HEK293 (cell line): Measurements from ENCODE around the gene THBD.

ENCODE experiments used
- CTCF ChIA-PET: fragments of 350-600 bp; formaldehyde crosslinking; extraction: SDS; loops from one replicate; lab custom pipeline; 2021; ENCODE audit warnings: antibody characterized with exemption; lab: Yijun Ruan, JAX
- POLR2A ChIA-PET: fragments of 300-600 bp; formaldehyde crosslinking; extraction: SDS; loops from one replicate; lab custom pipeline; 2020; ENCODE audit warnings: antibody characterized with exemption, inconsistent platforms; lab: Yijun Ruan, JAX
- H3K27ac ChIP-seq: fragments of 200-500 bp; sonication (Bioruptor generic); 2 replicates; pipeline ENCODE4 v1.5.1; 2014; ENCODE audit warnings: low read depth, low read length, control low read depth, inconsistent platforms; ENCODE audit errors: extremely low read depth
- H3K36me3 ChIP-seq, 2 experiments: fragments of 200-500 bp in 1 of 2; sonication (Bioruptor generic) in 1 of 2; 1 replicate in 1 of 2; 2 replicates in 1 of 2; pipeline ENCODE4 v1.5.1; 2014 to 2017; ENCODE audit warnings: inconsistent platforms in 2 of 2, low read length in 2 of 2; ENCODE audit not compliant: control insufficient read depth in 2 of 2, insufficient read depth in 1 of 2
- H3K4me1 ChIP-seq: fragments of 200-500 bp; sonication (Bioruptor generic); 2 replicates; pipeline ENCODE4 v1.5.1; 2014; ENCODE audit warnings: mild to moderate bottlenecking, low read length, inconsistent platforms; ENCODE audit not compliant: control insufficient read depth, insufficient read depth
- H3K4me3 ChIP-seq: 2 replicates; pipeline ENCODE4 v1.5.1; 2011; ENCODE audit warnings: low read depth, mild to moderate bottlenecking, control low read depth, low read length, moderate library complexity
- H3K9me3 ChIP-seq: fragments of 200-500 bp; sonication (Bioruptor generic); 2 replicates; pipeline ENCODE4 v1.5.1; 2014; ENCODE audit warnings: low read depth, low read length, inconsistent platforms; ENCODE audit not compliant: control insufficient read depth, insufficient read depth
- GFI1B ChIP-seq: fragments of 450-650 bp; formaldehyde crosslinking; IDR thresholded peaks from 2 replicates; pipeline ENCODE4 v1.5.1; 2016; ENCODE audit warnings: missing biosample characterization, missing genetic modification characterization
- GLI2 ChIP-seq: fragments of 450-650 bp; formaldehyde crosslinking; IDR thresholded peaks from 2 replicates; pipeline ENCODE4; 2017; ENCODE audit warnings: missing biosample characterization, missing genetic modification characterization, low read depth, borderline replicate concordance
- IKZF3 ChIP-seq: fragments of 450-650 bp; IDR thresholded peaks from 2 replicates; pipeline ENCODE4 v1.5.0; 2018; ENCODE audit warnings: missing biosample characterization, mild to moderate bottlenecking, missing genetic modification characterization, moderate library complexity
- KLF9 ChIP-seq: fragments of 450-650 bp; formaldehyde crosslinking; IDR thresholded peaks from 2 replicates; pipeline ENCODE4 v1.5.1; 2016; ENCODE audit warnings: missing biosample characterization, missing genetic modification characterization, low read depth
- SETDB1 ChIP-seq: IDR thresholded peaks from one replicate; pipeline ENCODE4 v1.6.1; 2017; ENCODE audit warnings: mild to moderate bottlenecking, low read length, moderate library complexity, mixed read lengths; ENCODE audit not compliant: insufficient read length
- SP3 ChIP-seq: fragments of 450-650 bp; formaldehyde crosslinking; IDR thresholded peaks from 2 replicates; pipeline ENCODE4 v1.5.1; 2016; ENCODE audit warnings: missing biosample characterization, missing genetic modification characterization
- WT1 ChIP-seq: fragments of 450-650 bp; formaldehyde crosslinking; IDR thresholded peaks from 2 replicates; pipeline ENCODE4 v1.5.1; 2016; ENCODE audit warnings: missing biosample characterization, missing genetic modification characterization
- ZBTB1 ChIP-seq: fragments of 450-650 bp; formaldehyde crosslinking; IDR thresholded peaks from 2 replicates; pipeline ENCODE4 v1.5.1; 2016; ENCODE audit warnings: missing biosample characterization, missing genetic modification characterization
- ZBTB20 ChIP-seq: fragments of 450-650 bp; formaldehyde crosslinking; IDR thresholded peaks from 2 replicates; pipeline ENCODE4 v1.5.1; 2016; ENCODE audit warnings: missing biosample characterization, missing genetic modification characterization
- ZBTB21 ChIP-seq: fragments of 450-650 bp; formaldehyde crosslinking; IDR thresholded peaks from 2 replicates; pipeline ENCODE4 v1.5.1; 2017; ENCODE audit warnings: missing biosample characterization, missing genetic modification characterization
- ZNF114 ChIP-seq: fragments of 450-650 bp; formaldehyde crosslinking; IDR thresholded peaks from 2 replicates; pipeline ENCODE4 v1.5.0; 2017; ENCODE audit warnings: missing biosample characterization, missing genetic modification characterization
- ZNF23 ChIP-seq: fragments of 450-650 bp; formaldehyde crosslinking; IDR thresholded peaks from 2 replicates; pipeline ENCODE4 v1.5.1; 2016; ENCODE audit warnings: missing biosample characterization, missing genetic modification characterization, borderline replicate concordance
- ZNF292 ChIP-seq: fragments of 450-650 bp; formaldehyde crosslinking; IDR thresholded peaks from 2 replicates; pipeline ENCODE4 v1.5.1; 2016; ENCODE audit warnings: low read depth, missing biosample characterization, missing genetic modification characterization, borderline replicate concordance
- ZNF302 ChIP-seq: fragments of 450-650 bp; formaldehyde crosslinking; IDR thresholded peaks from 2 replicates; pipeline ENCODE4 v1.5.1; 2016; ENCODE audit warnings: missing biosample characterization, missing genetic modification characterization, low read depth
- ZNF324 ChIP-seq: fragments of 450-650 bp; formaldehyde crosslinking; IDR thresholded peaks from 2 replicates; pipeline ENCODE4 v1.5.1; 2016; ENCODE audit warnings: missing biosample characterization, missing genetic modification characterization
- ZNF341 ChIP-seq: fragments of 450-650 bp; formaldehyde crosslinking; IDR thresholded peaks from 2 replicates; pipeline ENCODE4; 2016; ENCODE audit warnings: low read depth, missing biosample characterization, missing genetic modification characterization
- ZNF548 ChIP-seq: fragments of 450-650 bp; formaldehyde crosslinking; IDR thresholded peaks from 2 replicates; pipeline ENCODE4 v1.5.1; 2016; ENCODE audit warnings: missing biosample characterization, missing genetic modification characterization
- ZNF677 ChIP-seq: fragments of 450-650 bp; IDR thresholded peaks from 2 replicates; pipeline ENCODE4 v1.5.0; 2018; ENCODE audit warnings: missing biosample characterization, mild to moderate bottlenecking, missing genetic modification characterization, moderate library complexity
- TF ChIP-seq, protein P1 (sequence below): fragments of 450-650 bp; formaldehyde crosslinking; IDR thresholded peaks from 2 replicates; pipeline ENCODE4 v1.5.1; 2017; ENCODE audit warnings: missing biosample characterization, missing genetic modification characterization
- TF ChIP-seq, protein P2 (sequence below): fragments of 450-650 bp; formaldehyde crosslinking; IDR thresholded peaks from 2 replicates; pipeline ENCODE4 v1.5.1; 2016; ENCODE audit warnings: missing biosample characterization, missing genetic modification characterization
- TF ChIP-seq, protein P3 (sequence below): fragments of 450-650 bp; formaldehyde crosslinking; IDR thresholded peaks from 2 replicates; pipeline ENCODE4 v1.5.1; 2016; ENCODE audit warnings: missing biosample characterization, missing genetic modification characterization, borderline replicate concordance
- TF ChIP-seq, protein P4 (sequence below): sonication (generic); formaldehyde crosslinking; IDR thresholded peaks from 2 replicates; pipeline ENCODE4 v1.8.1; 2022; ENCODE audit warnings: mild to moderate bottlenecking, moderate library complexity, missing genetic modification reagents
- TF ChIP-seq, protein P5 (sequence below): fragments of 450-650 bp; formaldehyde crosslinking; IDR thresholded peaks from 2 replicates; pipeline ENCODE4 v1.5.1; 2016; ENCODE audit warnings: missing biosample characterization, missing genetic modification characterization

Gene THBD

DNA sequence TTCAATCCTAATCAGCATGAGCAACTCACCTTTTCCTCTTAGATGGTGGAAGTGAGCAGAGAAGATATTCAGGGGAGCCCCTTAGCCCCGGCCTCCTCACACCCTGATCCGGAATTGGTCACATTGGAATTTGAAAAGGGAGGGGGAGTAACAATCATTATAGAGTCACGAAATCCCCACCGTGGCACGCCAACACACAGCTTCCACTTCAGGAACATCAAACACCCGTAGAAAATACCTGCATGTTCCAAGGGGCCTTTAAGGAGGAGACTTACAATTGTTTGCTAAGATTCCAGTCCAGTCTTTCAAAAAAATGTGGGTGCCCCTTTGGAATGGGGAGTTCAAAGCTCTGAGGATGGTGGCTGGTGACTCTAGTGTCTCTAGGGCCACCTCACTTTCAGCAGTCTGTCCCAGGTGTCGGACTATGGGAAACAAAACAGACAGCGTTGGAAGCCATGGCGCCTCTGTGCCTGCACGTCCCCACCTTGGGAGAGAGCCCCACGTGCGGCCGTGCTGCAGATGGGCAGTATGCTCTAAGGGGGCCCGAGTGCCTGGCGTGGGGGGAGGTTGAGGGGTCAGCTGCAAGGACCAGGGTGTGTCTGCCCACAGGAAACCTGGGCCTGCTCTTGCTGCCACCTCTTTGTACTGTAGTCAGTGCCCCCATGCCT is 34.2 kb upstream of the THBD start:
- TF ChIP-seq ZNF292 (tag by site-specific recombination) (no peak), ZNF302 (tag by site-specific recombination) (no peak), ZNF324 (tag by site-specific recombination) (no peak), ZNF114 (no peak), GFI1B (no peak), ZNF548 (tag by site-specific recombination) (no peak), KLF9 (tag by site-specific recombination) (no peak)
- TF ChIP-seq, protein P1, sequence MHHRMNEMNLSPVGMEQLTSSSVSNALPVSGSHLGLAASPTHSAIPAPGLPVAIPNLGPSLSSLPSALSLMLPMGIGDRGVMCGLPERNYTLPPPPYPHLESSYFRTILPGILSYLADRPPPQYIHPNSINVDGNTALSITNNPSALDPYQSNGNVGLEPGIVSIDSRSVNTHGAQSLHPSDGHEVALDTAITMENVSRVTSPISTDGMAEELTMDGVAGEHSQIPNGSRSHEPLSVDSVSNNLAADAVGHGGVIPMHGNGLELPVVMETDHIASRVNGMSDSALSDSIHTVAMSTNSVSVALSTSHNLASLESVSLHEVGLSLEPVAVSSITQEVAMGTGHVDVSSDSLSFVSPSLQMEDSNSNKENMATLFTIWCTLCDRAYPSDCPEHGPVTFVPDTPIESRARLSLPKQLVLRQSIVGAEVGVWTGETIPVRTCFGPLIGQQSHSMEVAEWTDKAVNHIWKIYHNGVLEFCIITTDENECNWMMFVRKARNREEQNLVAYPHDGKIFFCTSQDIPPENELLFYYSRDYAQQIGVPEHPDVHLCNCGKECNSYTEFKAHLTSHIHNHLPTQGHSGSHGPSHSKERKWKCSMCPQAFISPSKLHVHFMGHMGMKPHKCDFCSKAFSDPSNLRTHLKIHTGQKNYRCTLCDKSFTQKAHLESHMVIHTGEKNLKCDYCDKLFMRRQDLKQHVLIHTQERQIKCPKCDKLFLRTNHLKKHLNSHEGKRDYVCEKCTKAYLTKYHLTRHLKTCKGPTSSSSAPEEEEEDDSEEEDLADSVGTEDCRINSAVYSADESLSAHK (tag by site-specific recombination), result no peak
- TF ChIP-seq, protein P2, sequence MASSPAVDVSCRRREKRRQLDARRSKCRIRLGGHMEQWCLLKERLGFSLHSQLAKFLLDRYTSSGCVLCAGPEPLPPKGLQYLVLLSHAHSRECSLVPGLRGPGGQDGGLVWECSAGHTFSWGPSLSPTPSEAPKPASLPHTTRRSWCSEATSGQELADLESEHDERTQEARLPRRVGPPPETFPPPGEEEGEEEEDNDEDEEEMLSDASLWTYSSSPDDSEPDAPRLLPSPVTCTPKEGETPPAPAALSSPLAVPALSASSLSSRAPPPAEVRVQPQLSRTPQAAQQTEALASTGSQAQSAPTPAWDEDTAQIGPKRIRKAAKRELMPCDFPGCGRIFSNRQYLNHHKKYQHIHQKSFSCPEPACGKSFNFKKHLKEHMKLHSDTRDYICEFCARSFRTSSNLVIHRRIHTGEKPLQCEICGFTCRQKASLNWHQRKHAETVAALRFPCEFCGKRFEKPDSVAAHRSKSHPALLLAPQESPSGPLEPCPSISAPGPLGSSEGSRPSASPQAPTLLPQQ (tag by site-specific recombination), result no peak
- H3K36me3 ChIP-seq, result no peaks in the 10 kb centered on the region
- no peak overlapping the region for H3K4me3 ChIP-seq
- H3K4me1 ChIP-seq, result no peaks in the 10 kb centered on the region
- no peak overlapping the region for H3K27ac ChIP-seq
- ChIA-PET POLR2A (no interaction called here), CTCF (no interaction called here)
- H3K9me3 ChIP-seq, result no peaks in the 10 kb centered on the region

DNA sequence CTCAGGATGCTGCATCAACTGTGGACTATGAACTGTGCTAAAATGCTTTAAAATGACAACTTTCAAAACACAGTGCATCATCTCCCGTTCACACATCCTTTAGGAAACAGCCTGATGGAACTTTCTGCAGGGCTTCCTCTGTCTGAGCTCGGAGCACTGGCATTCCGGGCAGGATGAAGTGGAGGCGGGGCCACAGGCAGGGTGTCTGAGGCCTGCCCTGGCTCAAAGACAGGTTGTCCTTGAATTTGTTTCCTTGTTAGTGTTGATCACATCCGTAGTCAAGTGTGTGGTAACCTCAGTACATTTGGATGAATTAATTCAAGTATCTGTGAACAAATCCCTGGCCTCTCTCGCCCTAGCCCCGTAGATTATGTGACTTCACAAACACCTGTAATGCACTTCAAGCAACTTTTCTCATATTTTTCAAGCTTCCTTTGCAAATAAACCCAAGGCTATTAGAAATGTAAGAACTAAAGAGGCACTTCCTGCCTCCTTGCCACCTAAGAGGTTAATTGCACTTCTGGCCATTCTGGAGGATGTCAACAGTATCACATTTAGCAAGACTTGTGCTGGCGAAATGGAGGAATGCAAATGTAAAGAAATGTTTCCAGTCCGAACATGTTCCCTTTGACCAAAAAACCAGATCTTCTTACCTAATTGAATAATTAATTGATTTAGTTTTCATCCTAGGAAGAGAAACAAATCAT is 33.5 kb upstream of the THBD start:
- ChIA-PET CTCF (no interaction called here), POLR2A (no interaction called here)
- no peaks in the 10 kb centered on the region for H3K36me3 ChIP-seq
- H3K4me1 ChIP-seq, result no peaks in the 10 kb centered on the region
- no peaks in the 10 kb centered on the region for H3K9me3 ChIP-seq
- H3K4me3 ChIP-seq, result no peak overlapping the region
- no peak overlapping the region for H3K27ac ChIP-seq
- TF ChIP-seq SP3 (tag by site-specific recombination) (no peak), ZNF677 (tag by site-specific recombination) (no peak), ZNF23 (tag by site-specific recombination) (no peak), ZBTB21 (tag by site-specific recombination) (no peak), ZNF341 (no peak), GLI2 (tag by site-specific recombination) (no peak), ZBTB1 (no peak), IKZF3 (tag by site-specific recombination) (no peak), SETDB1 (no peak), WT1 (no peak), ZBTB20 (no peak)
- TF ChIP-seq, protein P3, sequence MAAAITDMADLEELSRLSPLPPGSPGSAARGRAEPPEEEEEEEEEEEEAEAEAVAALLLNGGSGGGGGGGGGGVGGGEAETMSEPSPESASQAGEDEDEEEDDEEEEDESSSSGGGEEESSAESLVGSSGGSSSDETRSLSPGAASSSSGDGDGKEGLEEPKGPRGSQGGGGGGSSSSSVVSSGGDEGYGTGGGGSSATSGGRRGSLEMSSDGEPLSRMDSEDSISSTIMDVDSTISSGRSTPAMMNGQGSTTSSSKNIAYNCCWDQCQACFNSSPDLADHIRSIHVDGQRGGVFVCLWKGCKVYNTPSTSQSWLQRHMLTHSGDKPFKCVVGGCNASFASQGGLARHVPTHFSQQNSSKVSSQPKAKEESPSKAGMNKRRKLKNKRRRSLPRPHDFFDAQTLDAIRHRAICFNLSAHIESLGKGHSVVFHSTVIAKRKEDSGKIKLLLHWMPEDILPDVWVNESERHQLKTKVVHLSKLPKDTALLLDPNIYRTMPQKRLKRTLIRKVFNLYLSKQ (tag by site-specific recombination), result no peak
- TF ChIP-seq, protein P4, sequence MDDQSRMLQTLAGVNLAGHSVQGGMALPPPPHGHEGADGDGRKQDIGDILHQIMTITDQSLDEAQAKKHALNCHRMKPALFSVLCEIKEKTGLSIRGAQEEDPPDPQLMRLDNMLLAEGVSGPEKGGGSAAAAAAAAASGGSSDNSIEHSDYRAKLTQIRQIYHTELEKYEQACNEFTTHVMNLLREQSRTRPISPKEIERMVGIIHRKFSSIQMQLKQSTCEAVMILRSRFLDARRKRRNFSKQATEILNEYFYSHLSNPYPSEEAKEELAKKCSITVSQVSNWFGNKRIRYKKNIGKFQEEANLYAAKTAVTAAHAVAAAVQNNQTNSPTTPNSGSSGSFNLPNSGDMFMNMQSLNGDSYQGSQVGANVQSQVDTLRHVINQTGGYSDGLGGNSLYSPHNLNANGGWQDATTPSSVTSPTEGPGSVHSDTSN (CRISPR knock-in tag), result no peak
- TF ChIP-seq, protein P1 (tag by site-specific recombination), result no peak
- TF ChIP-seq, protein P5, sequence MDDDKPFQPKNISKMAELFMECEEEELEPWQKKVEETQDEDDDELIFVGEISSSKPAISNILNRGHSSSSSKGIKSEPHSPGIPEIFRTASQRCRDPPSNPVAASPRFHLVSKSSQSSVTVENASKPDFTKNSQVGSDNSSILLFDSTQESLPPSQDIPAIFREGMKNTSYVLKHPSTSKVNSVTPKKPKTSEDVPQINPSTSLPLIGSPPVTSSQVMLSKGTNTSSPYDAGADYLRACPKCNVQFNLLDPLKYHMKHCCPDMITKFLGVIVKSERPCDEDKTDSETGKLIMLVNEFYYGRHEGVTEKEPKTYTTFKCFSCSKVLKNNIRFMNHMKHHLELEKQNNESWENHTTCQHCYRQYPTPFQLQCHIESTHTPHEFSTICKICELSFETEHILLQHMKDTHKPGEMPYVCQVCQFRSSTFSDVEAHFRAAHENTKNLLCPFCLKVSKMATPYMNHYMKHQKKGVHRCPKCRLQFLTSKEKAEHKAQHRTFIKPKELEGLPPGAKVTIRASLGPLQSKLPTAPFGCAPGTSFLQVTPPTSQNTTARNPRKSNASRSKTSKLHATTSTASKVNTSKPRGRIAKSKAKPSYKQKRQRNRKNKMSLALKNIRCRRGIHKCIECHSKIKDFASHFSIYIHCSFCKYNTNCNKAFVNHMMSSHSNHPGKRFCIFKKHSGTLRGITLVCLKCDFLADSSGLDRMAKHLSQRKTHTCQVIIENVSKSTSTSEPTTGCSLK (tag by site-specific recombination), result no peak
